Activated naive CD4-positive, alpha-beta T cell treated with anti-CD3 and anti-CD28 coated beads, Interleukin-2, amount 50 U/mL, for 24 hours (primary cell): ENCODE results near the gene ASAP2.
"Not testable (repeated sequence)": the region's sequence is repeated elsewhere in the genome, so short reads cannot be mapped to it uniquely, and the experiment has no call there.

ENCODE experiments used
- H3K27ac Mint-ChIP-seq: one replicate; pipeline ENCODE4 v1.8.0; 2021; ENCODE audit warnings: mild to moderate bottlenecking, mixed read lengths
- H3K27me3 Mint-ChIP-seq: one replicate; pipeline ENCODE4 v1.8.0; 2021; ENCODE audit warnings: mixed read lengths
- H3K36me3 Mint-ChIP-seq: one replicate; pipeline ENCODE4 v1.8.0; 2021; ENCODE audit warnings: mixed read lengths
- H3K4me1 Mint-ChIP-seq: one replicate; pipeline ENCODE4 v1.8.0; 2021; ENCODE audit warnings: mixed read lengths
- H3K4me3 Mint-ChIP-seq: one replicate; pipeline ENCODE4 v1.8.0; 2021; ENCODE audit warnings: mild to moderate bottlenecking, mixed read lengths
- H3K9me3 Mint-ChIP-seq: one replicate; pipeline ENCODE4 v1.8.0; 2021; ENCODE audit warnings: mixed read lengths

ASAP2 gene

GRCh38 chr2:9392898-9393765 lies 186.5 kb downstream of the ASAP2 start:
- no peak overlapping the region for H3K27ac Mint-ChIP-seq
- H3K9me3 Mint-ChIP-seq: no peaks in the 10 kb centered on the region
- no peaks in the 10 kb centered on the region for H3K36me3 Mint-ChIP-seq
- no peak overlapping the region for H3K4me3 Mint-ChIP-seq
- no peaks in the 10 kb centered on the region for H3K27me3 Mint-ChIP-seq
- no peaks in the 10 kb centered on the region for H3K4me1 Mint-ChIP-seq

GRCh38 chr2:9394816-9395215 lies 188.2 kb downstream of the ASAP2 start:
- no peak overlapping the region for H3K4me3 Mint-ChIP-seq
- no peaks in the 10 kb centered on the region for H3K27me3 Mint-ChIP-seq
- H3K9me3 Mint-ChIP-seq: no peaks in the 10 kb centered on the region
- H3K4me1 Mint-ChIP-seq: no peaks in the 10 kb centered on the region
- no peak overlapping the region for H3K27ac Mint-ChIP-seq
- H3K36me3 Mint-ChIP-seq: no peaks in the 10 kb centered on the region

DNA sequence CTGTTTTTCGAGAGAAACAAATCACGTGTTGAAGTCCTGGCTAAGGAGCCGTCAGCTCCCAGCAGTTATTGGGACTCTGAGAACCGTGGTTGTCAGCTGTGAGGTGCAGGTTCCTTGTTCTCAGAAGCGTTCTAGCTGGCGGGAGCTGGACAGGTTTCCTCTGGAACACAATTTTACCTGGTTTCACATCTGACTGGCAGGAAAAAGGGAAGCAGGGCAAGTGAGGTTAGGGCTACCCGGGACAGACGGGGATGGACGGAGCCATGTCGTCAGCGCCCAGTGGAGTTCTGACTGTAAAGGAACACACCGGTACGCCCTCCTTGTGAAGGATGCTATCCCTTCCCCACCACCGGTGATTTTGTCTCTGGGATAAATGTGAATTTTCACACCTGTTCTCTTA lies 190.6 kb downstream of the ASAP2 start:
- Mint-ChIP-seq H3K9me3 (no peaks in the 10 kb centered on the region), H3K4me3 (no peak overlapping the region), H3K36me3 (no peaks in the 10 kb centered on the region), H3K27ac (no peak overlapping the region), H3K27me3 (no peaks in the 10 kb centered on the region), H3K4me1 (no peaks in the 10 kb centered on the region)

DNA sequence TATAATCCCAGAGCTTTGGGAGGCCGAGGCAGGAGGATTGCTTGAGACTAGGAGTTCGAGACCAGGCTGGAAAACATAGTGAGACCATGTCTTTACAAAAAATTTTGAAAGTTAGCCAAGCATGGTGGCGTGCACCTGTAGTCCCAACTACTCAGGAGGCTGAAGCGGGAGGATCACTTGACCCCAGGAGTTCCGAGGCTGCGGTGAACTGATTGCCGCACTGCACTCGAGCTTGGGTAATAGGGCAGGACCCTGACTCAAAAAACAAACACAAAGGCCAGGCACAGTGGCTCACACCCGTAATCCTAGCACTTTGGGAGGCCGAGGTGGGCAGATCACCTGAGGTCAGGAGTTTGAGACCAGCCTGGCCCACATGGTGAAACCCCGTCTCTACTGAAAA lies 191.6 kb downstream of the ASAP2 start:
- not testable (repeated sequence) for H3K4me3 Mint-ChIP-seq, H3K4me1 Mint-ChIP-seq, H3K27ac Mint-ChIP-seq, H3K27me3 Mint-ChIP-seq, H3K36me3 Mint-ChIP-seq, H3K9me3 Mint-ChIP-seq

- H3K36me3 Mint-ChIP-seq: no peaks in the 10 kb centered on the region
- H3K9me3 Mint-ChIP-seq: no peaks in the 10 kb centered on the region
- no peak overlapping the region for H3K27ac Mint-ChIP-seq
- H3K4me1 Mint-ChIP-seq: no peaks in the 10 kb centered on the region
- no peak overlapping the region for H3K4me3 Mint-ChIP-seq
- no peaks in the 10 kb centered on the region for H3K27me3 Mint-ChIP-seq
Observed at GRCh38 chr2:9398881-9399780, 192.5 kb downstream of the ASAP2 start.

- no peaks in the 10 kb centered on the region for H3K4me1 Mint-ChIP-seq
- H3K4me3 Mint-ChIP-seq: no peak overlapping the region
- no peaks in the 10 kb centered on the region for H3K9me3 Mint-ChIP-seq
- no peak overlapping the region for H3K27ac Mint-ChIP-seq
- H3K36me3 Mint-ChIP-seq: no peaks in the 10 kb centered on the region
- H3K27me3 Mint-ChIP-seq: no peaks in the 10 kb centered on the region
Observed at GRCh38 chr2:9400268-9401058, 193.9 kb downstream of the ASAP2 start.

DNA sequence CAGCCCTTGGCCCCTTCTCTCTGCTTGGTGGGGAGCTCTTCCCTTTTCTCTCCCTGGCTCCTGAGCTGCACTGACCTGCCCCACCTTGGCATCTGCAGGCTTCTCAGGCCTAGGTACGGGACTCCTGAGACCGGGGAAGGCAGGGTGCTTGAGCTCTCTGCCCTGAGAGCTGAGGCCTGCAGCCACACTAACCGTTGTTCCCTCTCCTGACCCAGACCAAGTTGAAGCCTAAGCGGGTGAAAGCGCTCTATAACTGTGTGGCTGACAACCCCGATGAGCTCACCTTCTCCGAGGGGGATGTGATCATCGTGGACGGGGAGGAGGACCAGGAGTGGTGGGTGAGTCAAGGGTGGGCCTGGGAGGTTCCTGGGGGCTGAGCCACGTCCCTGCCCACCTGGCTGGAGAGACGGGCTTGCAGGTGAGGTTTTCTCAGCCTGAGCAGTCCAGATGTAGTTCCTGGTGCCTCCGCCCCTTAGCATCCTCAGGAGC lies 194.5 kb downstream of the ASAP2 start:
- H3K27me3 Mint-ChIP-seq: no peaks in the 10 kb centered on the region
- no peaks in the 10 kb centered on the region for H3K4me1 Mint-ChIP-seq
- no peak overlapping the region for H3K4me3 Mint-ChIP-seq

DNA sequence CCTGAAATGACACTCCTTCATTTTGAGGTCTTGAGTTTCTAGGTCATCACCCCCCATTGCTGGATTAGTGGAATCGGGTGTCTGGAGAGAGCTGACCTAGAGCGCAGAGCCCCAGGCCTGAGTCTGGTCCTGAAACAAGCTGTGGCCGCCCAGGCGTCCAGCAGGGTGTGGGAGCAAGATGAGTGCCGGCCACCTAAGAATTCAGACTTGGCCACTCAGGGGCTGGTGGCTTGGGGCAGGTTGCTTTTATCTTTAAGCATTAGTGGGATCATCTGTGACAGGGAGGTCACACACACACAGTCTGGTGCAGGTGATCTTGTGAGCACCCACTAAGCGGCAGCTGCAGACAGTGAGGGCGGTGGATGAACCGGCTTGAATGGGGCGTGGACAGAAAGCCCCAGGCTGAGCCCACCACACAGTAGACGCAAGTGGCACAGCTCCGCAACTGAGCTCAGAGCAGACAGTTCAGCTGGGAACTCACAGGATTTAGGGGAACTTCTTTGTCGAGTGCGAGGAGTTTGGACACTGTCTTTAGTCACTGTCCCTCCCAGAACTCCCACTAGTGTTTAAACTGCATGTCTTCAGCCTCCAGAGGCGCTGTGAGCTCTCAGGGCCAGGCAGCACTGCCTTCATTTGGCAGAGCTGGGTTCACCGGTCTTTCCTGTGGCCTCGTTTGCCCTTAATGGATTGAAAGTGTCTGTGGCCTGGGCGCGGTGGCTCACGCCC lies 195.2 kb downstream of the ASAP2 start:
- Mint-ChIP-seq H3K36me3 (peaks cover 2% of the 10 kb centered on the region), H3K27me3 (no peaks in the 10 kb centered on the region), H3K9me3 (no peaks in the 10 kb centered on the region), H3K4me3 (no peak overlapping the region), H3K4me1 (no peaks in the 10 kb centered on the region), H3K27ac (no peak overlapping the region)

More for the DNA sequence above, 194.5 kb downstream of the ASAP2 start:
- Mint-ChIP-seq H3K9me3 (no peaks in the 10 kb centered on the region), H3K36me3 (no peaks in the 10 kb centered on the region), H3K27ac (no peak overlapping the region)

DNA sequence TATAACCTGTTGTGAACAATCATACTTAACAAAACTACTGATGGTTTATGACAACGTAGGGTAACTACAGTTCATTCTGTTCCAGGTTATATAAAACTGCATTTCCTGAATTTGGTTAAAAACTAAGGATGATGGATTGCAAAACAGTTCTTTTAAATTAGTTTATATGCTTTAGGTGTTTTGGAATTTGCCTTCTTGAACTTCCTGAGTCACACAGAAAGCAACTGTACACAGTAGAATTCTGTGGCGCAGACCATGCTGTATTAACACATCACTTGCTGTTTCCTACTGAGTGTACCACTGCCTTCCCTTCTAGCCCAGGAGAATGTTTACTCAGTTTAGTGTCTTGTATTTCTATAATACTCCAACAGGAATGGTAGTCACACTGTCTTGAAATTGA lies 197.3 kb downstream of the ASAP2 start:
- Mint-ChIP-seq H3K27me3 (no peaks in the 10 kb centered on the region), H3K4me1 (no peaks in the 10 kb centered on the region), H3K9me3 (no peaks in the 10 kb centered on the region), H3K36me3 (peaks cover 3% of the 10 kb centered on the region), H3K27ac (no peak overlapping the region), H3K4me3 (no peak overlapping the region)

DNA sequence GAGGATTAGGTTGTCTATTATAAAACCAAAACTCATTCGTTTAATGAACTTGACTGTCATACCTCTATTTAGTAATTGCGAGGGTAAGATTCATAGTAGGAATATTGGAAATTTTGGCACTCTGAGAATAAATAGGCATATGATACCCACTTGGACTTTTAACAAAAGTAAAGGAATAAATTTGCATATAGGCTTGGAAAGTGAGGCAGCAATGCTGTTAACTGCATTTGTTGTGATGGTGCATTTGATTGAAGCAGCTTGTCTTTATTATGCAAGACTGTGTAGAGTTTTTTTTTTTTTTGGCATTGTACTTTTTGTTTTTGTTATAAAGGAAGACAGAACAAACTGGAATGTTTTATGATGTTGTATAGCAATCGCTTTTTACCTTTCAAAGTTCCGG lies 197.8 kb downstream of the ASAP2 start:
- H3K36me3 Mint-ChIP-seq: peaks cover 4% of the 10 kb centered on the region
- H3K4me1 Mint-ChIP-seq: no peaks in the 10 kb centered on the region
- no peaks in the 10 kb centered on the region for H3K27me3 Mint-ChIP-seq
- no peaks in the 10 kb centered on the region for H3K9me3 Mint-ChIP-seq
- H3K4me3 Mint-ChIP-seq: no peak overlapping the region
- no peak overlapping the region for H3K27ac Mint-ChIP-seq

GRCh38 chr2:9405636-9406035 lies 199.0 kb downstream of the ASAP2 start:
- Mint-ChIP-seq H3K9me3 (no peaks in the 10 kb centered on the region), H3K36me3 (peaks cover 4% of the 10 kb centered on the region), H3K27me3 (no peaks in the 10 kb centered on the region), H3K27ac (no peak overlapping the region), H3K4me1 (no peaks in the 10 kb centered on the region), H3K4me3 (no peak overlapping the region)

- no peaks in the 10 kb centered on the region for H3K4me1 Mint-ChIP-seq
- H3K9me3 Mint-ChIP-seq: no peaks in the 10 kb centered on the region
- no peak overlapping the region for H3K4me3 Mint-ChIP-seq
- H3K27me3 Mint-ChIP-seq: no peaks in the 10 kb centered on the region
- peak overlapping the region; percentile 18 for H3K27ac Mint-ChIP-seq
- peaks cover 4% of the 10 kb centered on the region for H3K36me3 Mint-ChIP-seq
Observed at GRCh38 chr2:9406529-9407362, 200.1 kb downstream of the ASAP2 start.

GRCh38 chr2:9407363-9407811 lies 200.8 kb downstream of the ASAP2 start:
- Mint-ChIP-seq H3K9me3 (no peaks in the 10 kb centered on the region), H3K36me3 (peaks cover 4% of the 10 kb centered on the region), H3K4me3 (no peak overlapping the region), H3K27ac (no peak overlapping the region), H3K27me3 (no peaks in the 10 kb centered on the region), H3K4me1 (no peaks in the 10 kb centered on the region)

GRCh38 chr2:9408641-9409151 lies 202.1 kb downstream of the ASAP2 start:
- Mint-ChIP-seq H3K27me3 (no peaks in the 10 kb centered on the region), H3K36me3 (peaks cover 4% of the 10 kb centered on the region), H3K9me3 (no peaks in the 10 kb centered on the region), H3K4me3 (no peak overlapping the region), H3K27ac (no peak overlapping the region), H3K4me1 (no peaks in the 10 kb centered on the region)
